Spleen (tissue), 7 donors: Measurements from ENCODE around the gene ANKS1B.

ENCODE experiments used
- POLR2A ChIP-seq, 3 donors: fragments of 450-650 bp; IDR thresholded peaks; one replicate each; pipeline ENCODE4 v1.5.1; 2017; ENCODE audit warnings: antibody characterized with exemption in 3 of 3, mild to moderate bottlenecking in 1 of 3
- POLR2AphosphoS5 ChIP-seq, 3 donors: sonication (generic); formaldehyde crosslinking; IDR thresholded peaks; one replicate each; pipeline ENCODE4 v1.5.1; 2017; ENCODE audit warnings: antibody characterized with exemption in 3 of 3
- TF ChIP-seq, protein P1 (sequence below), 11 experiments: fragments of 200-600 bp in 7 of 11; fragments of 450-650 bp in 4 of 11; sonication (generic) in 4 of 11; IDR thresholded peaks in 8 of 11; conservative IDR thresholded peaks in 3 of 11; 1 replicate in 7 of 11; 2 replicates in 4 of 11; pipeline versions ENCODE4 v1.4.0 to v1.8.0; 2016 to 2021; ENCODE audit warnings: antibody characterized with exemption in 11 of 11, inconsistent platforms in 4 of 11, mild to moderate bottlenecking in 1 of 11
- donor health status: DM: no; HTN: no; CAD: no; lungs with moderate emphysema.
- donor health status: DM: no; HTN: no; CAD: no.
- donor health status: DM: no; HTN: no; CAD: no.

DNA sequence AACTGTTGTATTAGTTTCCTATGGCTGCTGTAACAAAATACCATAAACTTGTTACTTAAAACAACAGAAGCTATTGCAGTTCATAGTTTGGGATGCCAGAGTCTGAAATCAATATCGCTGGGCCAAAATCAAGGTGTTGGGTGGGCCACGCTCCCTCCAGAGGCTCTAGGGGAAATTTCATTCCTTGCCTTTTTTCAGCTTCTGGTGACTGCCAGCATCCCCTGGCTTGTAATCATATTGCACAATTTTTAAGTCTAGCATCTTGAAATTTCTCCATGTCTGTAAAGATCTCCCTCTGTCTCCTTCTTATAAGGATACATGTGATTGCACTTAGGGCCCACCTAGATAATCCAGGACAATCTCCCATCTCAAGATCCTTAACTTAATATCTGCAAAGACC lies 386.0 kb downstream of the ANKS1B start:
- TF ChIP-seq, protein P1, sequence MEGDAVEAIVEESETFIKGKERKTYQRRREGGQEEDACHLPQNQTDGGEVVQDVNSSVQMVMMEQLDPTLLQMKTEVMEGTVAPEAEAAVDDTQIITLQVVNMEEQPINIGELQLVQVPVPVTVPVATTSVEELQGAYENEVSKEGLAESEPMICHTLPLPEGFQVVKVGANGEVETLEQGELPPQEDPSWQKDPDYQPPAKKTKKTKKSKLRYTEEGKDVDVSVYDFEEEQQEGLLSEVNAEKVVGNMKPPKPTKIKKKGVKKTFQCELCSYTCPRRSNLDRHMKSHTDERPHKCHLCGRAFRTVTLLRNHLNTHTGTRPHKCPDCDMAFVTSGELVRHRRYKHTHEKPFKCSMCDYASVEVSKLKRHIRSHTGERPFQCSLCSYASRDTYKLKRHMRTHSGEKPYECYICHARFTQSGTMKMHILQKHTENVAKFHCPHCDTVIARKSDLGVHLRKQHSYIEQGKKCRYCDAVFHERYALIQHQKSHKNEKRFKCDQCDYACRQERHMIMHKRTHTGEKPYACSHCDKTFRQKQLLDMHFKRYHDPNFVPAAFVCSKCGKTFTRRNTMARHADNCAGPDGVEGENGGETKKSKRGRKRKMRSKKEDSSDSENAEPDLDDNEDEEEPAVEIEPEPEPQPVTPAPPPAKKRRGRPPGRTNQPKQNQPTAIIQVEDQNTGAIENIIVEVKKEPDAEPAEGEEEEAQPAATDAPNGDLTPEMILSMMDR (IDR thresholded peaks at IDR 0.05 in 8 of 11, conservative IDR thresholded peaks at IDR 0.05 in 3 of 11): no peak
- TF ChIP-seq POLR2A (IDR thresholded peaks at IDR 0.05) (no peak), POLR2AphosphoS5 (IDR thresholded peaks at IDR 0.05) (no peak)
